ENCODE measurements around the gene RAET1L. TPM values are rescaled to one million over a fixed set of nuclear protein-coding genes. Genes with fewer than 3 reads are reported as not detected.
"Not testable (repeated sequence)": the region's sequence is repeated elsewhere in the genome, so short reads cannot be mapped to it uniquely, and the experiment has no call there.

The RAET1L gene
- total RNA-seq, 2 donors from 2014 or later: not detected

- Histone ChIP-seq H3K4me3 (no peak overlapping the region), H3K27ac (no peak overlapping the region), H3K4me1 (ENCODE audit: control insufficient read depth in 1 of 2, low read depth in 2 of 2) (no peaks in the 10 kb centered on the region), H3K9me3 (no peaks in the 10 kb centered on the region), H3K36me3 (no peaks in the 10 kb centered on the region), H3K27me3 (replicated peaks; ENCODE audit: insufficient read depth) (no peaks in the 10 kb centered on the region)
- ATAC-seq (ENCODE audit: insufficient number of reproducible peaks, low FRiP score, low read depth) (no peak), DNase-seq (ENCODE audit: low spot score) (no peak)
- TF ChIP-seq CTCF (IDR thresholded peaks at IDR 0.05): no peak
Measured at GRCh38 chr6:149975400-149975799, 49.9 kb downstream of the RAET1L start.

- no peak for ATAC-seq (ENCODE audit: insufficient number of reproducible peaks, low FRiP score, low read depth)
- no peaks in the 10 kb centered on the region for H3K4me1 ChIP-seq (ENCODE audit: control insufficient read depth in 1 of 2, low read depth in 2 of 2)
- H3K36me3 ChIP-seq: no peaks in the 10 kb centered on the region
- no peaks in the 10 kb centered on the region for H3K27me3 ChIP-seq (replicated peaks; ENCODE audit: insufficient read depth)
- H3K4me3 ChIP-seq: no peak overlapping the region
- H3K27ac ChIP-seq: no peak overlapping the region
- TF ChIP-seq CTCF (IDR thresholded peaks at IDR 0.05): no peak
- no peaks in the 10 kb centered on the region for H3K9me3 ChIP-seq
- no peak for DNase-seq (ENCODE audit: low spot score)
Measured at GRCh38 chr6:149974825-149975224, 50.5 kb downstream of the RAET1L start.

GRCh38 chr6:149974394-149974793 lies 50.9 kb downstream of the RAET1L start:
- not testable (repeated sequence) for H3K36me3 ChIP-seq; ATAC-seq (ENCODE audit: insufficient number of reproducible peaks, low FRiP score, low read depth); H3K9me3 ChIP-seq

GRCh38 chr6:149969635-149970034 lies 55.7 kb downstream of the RAET1L start:
- ATAC-seq (ENCODE audit: insufficient number of reproducible peaks, low FRiP score, low read depth) (no peak), DNase-seq (ENCODE audit: low spot score) (no peak)
- Histone ChIP-seq H3K9me3 (no peaks in the 10 kb centered on the region), H3K27me3 (replicated peaks; ENCODE audit: insufficient read depth) (peaks cover 12% of the 10 kb centered on the region), H3K4me1 (ENCODE audit: control insufficient read depth in 1 of 2, low read depth in 2 of 2) (peaks cover 5 to 10% of the 10 kb centered on the region in 2 donors), H3K36me3 (no peaks in the 10 kb centered on the region), H3K4me3 (no peak overlapping the region), H3K27ac (no peak overlapping the region)
- TF ChIP-seq CTCF (IDR thresholded peaks at IDR 0.05): no peak

More at GRCh38 chr6:149974394-149974793, 50.9 kb downstream of the RAET1L start:
- not testable (repeated sequence) for H3K4me1 ChIP-seq (ENCODE audit: control insufficient read depth in 1 of 2, low read depth in 2 of 2); DNase-seq (ENCODE audit: low spot score); H3K4me3 ChIP-seq; H3K27ac ChIP-seq; H3K27me3 ChIP-seq (replicated peaks; ENCODE audit: insufficient read depth)

DNA sequence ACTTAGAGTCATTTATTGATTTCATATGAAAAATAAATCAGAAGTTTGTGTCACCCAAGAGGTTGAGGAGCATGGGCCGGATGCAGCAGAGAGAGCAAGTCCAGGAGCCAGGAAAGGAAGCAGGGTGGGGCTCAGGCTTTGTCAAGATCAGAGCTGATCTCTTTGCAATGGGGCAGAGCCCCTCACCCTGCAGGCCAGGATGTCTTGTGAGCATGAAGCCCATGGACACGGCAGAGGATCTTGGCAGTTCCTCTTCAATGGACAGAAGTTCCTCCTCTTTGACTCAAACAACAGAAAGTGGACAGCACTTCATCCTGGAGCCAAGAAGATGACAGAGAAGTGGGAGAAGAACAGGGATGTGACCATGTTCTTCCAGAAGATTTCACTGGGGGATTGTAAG lies 56.4 kb downstream of the RAET1L start:
- not testable (repeated sequence) for H3K27ac ChIP-seq; H3K4me3 ChIP-seq; H3K9me3 ChIP-seq; H3K36me3 ChIP-seq; DNase-seq (ENCODE audit: low spot score); ATAC-seq (ENCODE audit: insufficient number of reproducible peaks, low FRiP score, low read depth)
- H3K27me3 ChIP-seq (replicated peaks; ENCODE audit: insufficient read depth): peaks cover 19% of the 10 kb centered on the region
- peaks cover 12 to 18% of the 10 kb centered on the region in 2 donors for H3K4me1 ChIP-seq (ENCODE audit: control insufficient read depth in 1 of 2, low read depth in 2 of 2)

Other genes with a start within 250 kb of the RAET1L start
- gene LRP11, start 161.2 kb downstream of the RAET1L start, total RNA-seq: 10 to 100 TPM; 22.4 to 31.8 TPM
- gene RAET1E, start 127.4 kb downstream of the RAET1L start, total RNA-seq: not detected
- gene RAET1G, start 102.4 kb downstream of the RAET1L start, total RNA-seq: not detected
- under 1 TPM in 1 of 2 donors, not detected in 1; 0.41 TPM for gene ULBP2, start 83.5 kb downstream of the RAET1L start, total RNA-seq
- under 1 TPM in 1 of 2 donors, not detected in 1; 0.14 TPM for gene ULBP1, start 61.6 kb downstream of the RAET1L start, total RNA-seq
- gene ULBP3, start 43.6 kb upstream of the RAET1L start, total RNA-seq: 1 to 10 TPM in 1 of 2 donors, under 1 TPM in 1; 0.78 to 3.0 TPM
- 1 to 10 TPM in 1 of 2 donors, under 1 TPM in 1; 0.95 to 1.3 TPM for gene PPP1R14C, start 117.5 kb upstream of the RAET1L start, total RNA-seq

All from thoracic aorta (tissue), 2 donors.